GM12891 (cell line): Measurements from ENCODE around the gene CAMTA2.

ENCODE experiments used
- POLR2A ChIP-seq: IDR thresholded peaks from 2 replicates; pipeline ENCODE4 v1.6.1; 2011; ENCODE audit warnings: low read depth, low read length, control low read depth
- POLR2AphosphoS5 ChIP-seq: IDR thresholded peaks from 2 replicates; pipeline ENCODE4 v1.6.1; 2011; ENCODE audit warnings: low read depth, low read length, control low read depth

GRCh38 chr17:4944554-4945175, 42.8 kb downstream of the CAMTA2 start:
- TF ChIP-seq POLR2A (peak; percentile 84), POLR2AphosphoS5 (peak; percentile 92)
